CD4-positive, alpha-beta T cell treated with Interleukin-2 at 100 ng/mL for 4 hours (primary cell): ENCODE measurements around the gene RPUSD3.

Source experiments
- DNase-seq: peaks from one replicate; pipeline ENCODE4 v3.0.0-alpha.2; 2020; ENCODE audit warnings: low spot score

Gene RPUSD3

DNA sequence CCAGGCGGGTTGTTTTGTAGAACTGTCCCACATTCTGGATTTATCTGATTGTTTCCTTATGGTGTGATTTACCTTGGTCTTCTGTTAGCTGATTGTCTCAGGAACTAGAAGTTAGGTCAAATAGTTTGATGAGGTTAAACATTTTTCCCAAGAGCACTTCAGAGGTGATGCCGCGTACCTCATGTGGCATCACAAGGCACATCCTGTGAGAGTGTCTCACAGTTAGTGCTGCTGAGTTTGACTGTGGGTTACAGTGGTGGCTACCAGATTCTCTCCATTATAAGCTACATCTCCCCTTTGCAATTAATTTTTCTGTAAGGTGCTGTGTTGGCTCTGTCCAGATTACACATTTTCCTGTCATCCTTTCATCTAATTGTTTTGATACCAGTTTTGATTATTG, 12.6 kb downstream of the RPUSD3 start:
- DNase-seq: no peak

DNA sequence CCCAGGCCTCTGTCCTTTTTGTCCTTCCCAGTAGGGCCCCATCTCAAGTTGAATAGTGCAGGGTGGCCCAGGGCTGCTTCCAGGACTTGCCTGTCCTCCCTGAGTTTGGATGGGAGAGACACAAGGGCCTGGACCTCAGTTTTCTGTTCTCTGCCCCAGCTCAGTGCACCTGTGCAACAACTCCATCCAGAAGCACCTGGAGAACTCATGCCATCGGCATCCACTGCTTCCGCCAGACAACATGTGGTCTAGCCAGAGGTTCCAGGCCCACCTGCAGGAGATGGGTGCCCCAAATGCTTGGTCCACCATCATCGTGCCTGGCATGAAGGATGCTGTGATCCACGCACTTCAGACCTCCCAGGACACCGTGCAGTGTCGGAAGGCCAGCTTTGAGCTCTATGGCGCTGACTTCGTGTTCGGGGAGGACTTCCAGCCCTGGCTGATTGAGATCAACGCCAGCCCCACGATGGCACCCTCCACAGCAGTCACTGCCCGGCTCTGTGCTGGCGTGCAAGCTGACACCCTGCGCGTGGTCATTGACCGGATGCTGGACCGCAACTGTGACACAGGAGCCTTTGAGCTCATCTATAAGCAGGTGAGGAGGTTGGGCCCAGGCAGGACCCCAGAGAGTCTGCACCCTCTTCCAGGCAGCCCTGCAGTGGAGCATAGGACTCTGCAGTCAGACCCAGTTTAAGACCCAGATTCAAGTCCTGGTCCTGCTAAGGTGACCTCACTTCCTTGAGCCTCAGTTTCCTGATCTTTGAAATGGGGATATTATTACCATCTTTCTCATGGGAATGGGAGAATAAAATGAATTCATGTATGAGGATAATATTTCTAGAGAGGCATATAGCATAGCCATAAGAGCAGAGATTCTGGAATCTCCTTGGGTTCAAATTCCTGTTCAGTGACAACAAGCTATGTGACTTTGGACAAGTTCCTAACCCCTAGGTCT, 14.7 kb downstream of the RPUSD3 start:
- no peak for DNase-seq

DNA sequence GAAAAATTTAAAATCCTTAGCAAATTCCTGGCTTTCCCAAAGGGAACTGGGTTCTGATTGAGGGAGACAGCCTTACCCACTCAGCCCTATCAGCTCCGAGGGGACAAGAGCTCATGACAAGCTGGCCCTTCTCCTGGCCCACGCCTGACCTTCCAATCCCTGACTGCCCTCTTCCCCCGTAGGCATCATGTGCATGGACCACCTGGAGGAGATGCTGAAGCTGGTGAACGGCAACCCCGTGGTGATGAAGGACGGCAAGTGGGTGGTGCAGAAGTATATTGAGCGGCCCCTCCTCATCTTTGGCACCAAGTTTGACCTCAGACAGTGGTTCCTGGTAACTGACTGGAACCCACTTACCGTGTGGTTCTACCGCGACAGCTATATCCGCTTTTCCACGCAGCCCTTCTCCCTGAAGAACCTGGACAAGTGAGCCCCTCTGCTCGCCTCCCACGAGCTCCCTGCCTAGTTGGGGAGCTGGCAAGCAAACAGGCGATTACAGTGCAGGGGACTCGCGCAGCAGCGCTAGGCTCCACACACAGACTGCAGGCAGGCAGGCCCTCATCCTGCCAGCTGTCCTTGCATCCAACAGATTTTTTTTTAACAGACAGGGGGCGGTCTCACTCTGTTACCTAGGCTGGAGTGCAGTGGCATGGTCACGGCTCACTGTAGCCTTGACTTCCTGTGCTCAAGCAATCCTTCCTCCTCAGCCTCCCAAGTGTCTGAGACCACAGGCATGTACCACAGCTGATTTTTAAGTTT, 16.8 kb downstream of the RPUSD3 start:
- DNase-seq: no peak

DNA sequence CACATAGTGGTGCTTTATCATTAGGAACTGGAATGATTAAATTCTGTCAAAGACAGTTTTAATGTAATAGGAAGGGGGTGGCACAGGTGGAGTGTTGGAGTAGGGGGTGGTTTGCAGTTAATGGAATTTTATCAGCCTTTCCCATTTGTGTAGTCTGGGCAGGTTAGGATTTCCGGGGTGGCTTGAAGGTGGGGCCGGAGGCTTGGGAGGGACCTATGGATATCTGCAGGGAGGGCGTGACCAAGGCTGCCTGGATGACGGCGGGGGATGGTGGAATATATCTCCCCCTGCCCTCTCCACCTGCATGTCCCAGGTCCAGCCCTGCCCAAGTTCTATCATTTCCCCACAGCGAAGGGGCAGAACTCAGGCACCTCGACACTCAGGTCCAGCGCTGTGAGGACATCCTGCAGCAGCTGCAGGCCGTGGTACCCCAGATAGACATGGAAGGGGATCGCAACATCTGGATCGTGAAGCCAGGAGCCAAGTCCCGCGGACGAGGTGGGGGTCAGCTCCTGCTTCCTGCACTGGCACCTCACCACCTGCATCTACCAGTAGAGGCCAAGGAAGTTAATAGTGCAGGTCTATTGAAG, 18.3 kb downstream of the RPUSD3 start:
- DNase-seq: no peak

DNA sequence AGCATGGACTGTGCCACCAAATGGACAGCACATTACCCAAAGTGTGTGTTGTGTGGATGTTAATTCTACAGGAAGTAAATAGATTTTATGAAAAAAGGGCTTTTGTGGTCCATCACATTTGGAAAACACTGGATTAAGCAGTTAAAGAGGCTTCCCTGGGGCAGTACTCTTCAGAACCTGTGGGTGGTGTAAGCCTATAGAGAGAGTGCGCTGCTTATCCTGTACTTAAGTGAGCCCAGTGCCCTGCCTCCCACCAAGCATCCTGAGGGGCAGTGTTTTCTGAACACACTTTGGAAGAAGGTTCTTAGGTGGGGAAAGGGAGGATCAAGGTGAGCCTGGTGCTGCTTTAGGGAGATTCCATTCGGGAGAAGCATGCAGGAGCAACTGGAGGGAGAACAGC, 22.9 kb downstream of the RPUSD3 start:
- no peak for DNase-seq

DNA sequence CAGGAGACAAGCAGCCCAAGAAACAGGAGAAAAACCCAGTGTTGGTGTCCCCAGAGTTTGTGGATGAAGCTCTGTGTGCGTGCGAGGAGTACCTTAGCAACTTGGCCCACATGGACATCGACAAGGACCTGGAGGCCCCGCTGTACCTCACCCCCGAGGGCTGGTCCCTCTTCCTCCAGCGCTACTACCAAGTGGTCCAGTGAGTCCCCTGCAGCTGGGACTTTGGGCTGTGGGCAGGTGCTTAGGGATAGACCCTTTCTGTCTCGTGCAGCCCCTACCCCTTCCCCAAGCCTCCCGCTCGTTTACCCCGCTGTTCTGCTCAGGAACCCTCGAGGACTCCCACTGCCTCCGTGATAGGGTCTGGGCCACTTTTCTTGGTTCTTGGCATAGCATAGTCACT, 23.3 kb downstream of the RPUSD3 start:
- no peak for DNase-seq

DNA sequence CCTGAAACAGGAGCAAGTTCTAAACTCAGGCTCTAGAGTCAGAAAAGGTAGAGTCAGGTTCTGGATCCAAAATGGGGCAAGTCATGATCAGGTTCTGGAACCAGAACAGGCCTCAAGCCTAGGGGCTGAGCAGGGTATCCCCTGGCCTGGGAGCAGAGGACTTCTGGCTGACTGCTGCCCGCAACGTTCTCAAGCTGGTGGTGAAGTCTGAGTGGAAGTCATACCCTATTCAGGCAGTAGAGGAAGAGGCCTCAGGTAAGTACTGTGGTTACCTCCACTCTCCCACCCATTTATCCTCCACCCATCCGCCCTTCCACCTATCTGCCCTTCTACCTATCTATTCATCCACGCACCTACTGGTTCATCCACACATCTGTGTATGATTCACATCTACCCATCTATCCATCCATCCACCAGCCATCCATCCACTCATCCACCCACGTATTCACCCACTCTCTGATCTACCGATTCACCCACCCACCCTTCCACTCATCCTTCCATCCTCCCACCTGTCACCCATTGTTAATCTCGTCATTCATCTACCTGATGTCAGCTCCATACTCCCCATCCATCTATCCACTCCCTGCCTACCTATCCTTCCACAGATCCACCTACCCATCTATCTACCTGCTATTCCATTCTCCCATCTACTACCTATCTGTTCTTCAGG, 25.0 kb downstream of the RPUSD3 start:
- DNase-seq: no peak

DNA sequence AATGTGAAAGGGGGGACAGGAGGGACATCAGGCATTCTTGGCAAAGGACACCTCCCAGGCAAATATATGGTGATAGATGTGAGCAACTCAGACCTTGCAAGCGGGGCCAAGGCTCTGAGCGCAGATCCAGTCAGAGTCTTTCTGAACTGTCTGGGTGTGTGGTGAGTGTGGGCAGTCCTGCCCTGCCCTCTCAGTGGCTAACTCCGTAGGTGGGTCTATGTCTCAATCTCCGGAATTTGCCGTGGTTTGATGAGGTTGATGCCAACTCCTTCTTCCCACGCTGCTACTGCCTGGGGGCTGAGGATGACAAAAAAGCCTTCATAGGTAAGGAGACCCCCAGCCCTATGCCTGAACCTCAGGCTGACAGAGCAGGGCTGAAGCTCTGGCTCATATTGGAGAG, 26.4 kb downstream of the RPUSD3 start:
- DNase-seq: no peak

DNA sequence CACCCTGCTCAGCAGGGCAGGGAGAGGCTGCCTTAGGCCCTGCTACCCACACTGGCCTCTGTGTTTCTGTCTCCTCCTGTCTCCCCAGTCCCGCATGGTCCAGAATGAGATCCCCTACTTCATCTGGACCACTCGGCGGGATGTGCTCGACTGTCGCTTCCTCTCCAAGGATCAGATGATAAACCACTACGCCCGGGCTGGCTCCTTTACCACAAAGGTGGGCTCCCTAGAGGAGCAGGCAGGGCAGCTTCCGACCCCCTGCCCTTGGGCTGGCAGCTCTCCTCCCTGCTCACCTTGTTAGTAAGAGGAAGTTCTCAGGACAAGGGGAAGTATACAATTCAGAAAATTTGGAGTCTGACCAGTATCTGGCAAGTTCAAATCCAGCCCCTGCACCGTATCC, 27.8 kb downstream of the RPUSD3 start:
- DNase-seq: no peak

DNA sequence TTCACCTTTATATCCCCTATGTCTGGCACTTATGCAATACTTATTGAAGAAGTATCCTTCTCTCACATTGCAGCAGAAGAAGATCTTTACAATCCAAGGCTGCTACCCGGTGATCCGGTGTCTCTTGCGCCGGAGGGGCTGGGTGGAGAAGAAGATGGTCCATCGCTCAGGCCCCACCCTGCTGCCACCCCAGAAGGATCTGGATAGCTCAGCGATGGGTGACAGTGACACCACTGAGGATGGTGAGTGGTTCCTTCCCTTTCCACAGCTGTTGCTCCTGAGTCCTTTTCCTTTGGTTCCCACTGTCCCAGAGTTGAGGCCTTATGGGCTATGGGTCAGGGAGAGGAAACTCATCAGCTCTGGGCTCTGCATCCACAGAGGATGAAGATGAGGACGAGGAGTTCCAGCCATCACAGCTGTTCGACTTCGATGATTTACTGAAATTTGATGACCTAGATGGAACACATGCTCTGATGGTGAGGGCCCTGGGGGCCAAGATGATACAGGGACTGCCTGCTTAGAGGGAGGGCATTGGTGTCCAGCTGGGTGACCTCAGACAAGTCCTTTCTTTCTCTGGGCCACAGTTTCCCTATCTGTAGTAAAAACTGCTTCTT, 30.8 kb downstream of the RPUSD3 start:
- no peak for DNase-seq

DNA sequence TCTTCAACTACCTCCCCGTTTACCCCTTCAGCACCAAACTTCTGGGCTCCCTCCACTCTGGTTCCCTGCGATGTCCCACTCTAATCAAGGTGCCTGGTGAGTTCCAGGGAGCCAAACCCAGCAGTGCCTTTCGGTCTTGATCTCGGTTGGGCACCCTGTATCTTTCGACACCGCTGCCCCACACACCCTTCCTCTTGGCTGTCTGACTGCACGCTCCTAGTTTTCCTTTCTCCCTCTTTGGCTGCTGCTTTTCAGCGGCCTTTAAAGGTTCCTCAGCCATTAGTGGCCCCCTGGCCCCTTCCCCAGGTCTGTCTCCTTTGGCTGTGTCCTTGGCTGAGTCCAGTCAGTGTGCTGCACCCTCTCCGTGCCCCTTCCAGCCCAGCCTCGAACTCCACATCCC, 33.0 kb downstream of the RPUSD3 start:
- DNase-seq: no peak

DNA sequence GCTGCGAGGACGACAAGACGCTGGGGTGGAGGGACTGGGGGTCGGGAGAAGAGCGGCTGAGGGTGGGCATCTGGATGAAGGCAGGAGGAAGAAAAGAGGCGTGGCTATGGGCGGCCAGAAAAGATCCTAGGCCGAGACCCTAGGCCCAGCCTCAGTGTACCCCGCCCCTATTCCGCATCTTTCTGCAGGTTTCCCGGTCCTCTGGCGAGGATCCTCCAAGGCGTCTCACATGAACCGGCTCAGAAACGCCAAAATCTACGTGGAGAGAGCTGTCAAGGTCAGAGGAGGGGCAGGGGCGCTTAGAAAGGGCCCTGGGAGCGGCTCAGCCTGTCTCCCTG, 33.4 kb downstream of the RPUSD3 start:
- no peak for DNase-seq

DNA sequence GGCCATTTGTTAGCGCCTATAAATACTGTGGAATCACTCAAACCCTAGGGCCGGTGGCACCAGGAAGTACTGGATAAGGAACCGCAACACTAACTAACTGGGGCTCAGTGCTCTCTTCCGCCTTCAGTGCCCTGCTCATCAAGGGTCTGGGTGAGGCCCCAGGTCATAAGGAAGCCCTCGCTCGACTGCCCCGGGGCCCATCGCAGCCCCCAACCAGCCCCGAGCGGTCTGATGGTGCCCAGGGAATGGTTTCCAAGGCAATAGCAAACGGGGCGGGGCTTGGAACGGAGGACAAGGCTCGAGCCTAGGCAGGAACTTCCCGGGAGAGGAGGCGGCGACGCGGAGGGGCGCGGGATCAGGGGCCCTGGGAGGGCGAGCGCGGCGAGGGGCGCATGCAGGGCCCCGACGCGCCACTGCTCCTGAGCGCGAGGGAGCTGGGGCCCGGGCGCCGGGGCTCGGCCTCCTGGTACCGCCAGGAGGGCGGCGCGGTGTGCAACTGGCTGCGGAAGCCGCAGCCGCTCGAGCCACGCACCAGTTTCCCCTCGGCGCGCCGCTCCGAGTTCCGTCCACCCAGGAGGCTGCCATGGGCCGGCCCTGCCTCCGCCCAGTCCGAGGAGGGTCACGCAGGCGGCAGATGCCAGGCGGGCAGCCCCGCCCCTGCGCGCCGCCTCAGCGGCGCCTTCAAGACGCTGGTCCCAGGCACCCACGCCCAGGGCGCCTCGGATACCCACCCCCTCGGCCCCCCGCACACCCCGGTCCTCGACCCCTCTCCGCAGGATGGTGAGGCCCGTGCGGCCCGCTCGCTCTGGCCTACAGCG, 34.0 kb downstream of the RPUSD3 start, which contains the start of gene TTLL3:
TTLL3 (plus strand) TSS at position 648 of the 818 bp plus-strand sequence. CDS start 400 bp downstream, outside the sequence.
- DNase-seq: peak; percentile 39

DNA sequence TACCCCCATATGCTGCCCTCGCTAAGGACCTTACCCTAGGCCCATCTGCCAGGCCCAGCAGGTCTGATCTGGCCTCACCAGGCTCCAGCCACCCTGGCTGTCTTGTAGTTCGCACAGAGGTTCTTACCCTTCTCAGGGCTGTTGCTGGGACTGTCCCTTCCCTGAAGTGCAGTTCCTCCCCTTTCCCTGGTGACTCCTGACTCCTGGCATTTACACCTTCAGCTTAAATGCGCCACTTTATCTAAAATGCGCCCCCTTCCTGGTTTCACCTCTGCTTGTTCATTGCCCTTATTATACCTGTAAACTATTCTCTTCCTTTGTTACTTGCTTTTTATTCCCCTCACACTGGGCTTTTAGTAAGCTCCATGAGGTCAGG, 34.6 kb downstream of the RPUSD3 start:
- no peak for DNase-seq

DNA sequence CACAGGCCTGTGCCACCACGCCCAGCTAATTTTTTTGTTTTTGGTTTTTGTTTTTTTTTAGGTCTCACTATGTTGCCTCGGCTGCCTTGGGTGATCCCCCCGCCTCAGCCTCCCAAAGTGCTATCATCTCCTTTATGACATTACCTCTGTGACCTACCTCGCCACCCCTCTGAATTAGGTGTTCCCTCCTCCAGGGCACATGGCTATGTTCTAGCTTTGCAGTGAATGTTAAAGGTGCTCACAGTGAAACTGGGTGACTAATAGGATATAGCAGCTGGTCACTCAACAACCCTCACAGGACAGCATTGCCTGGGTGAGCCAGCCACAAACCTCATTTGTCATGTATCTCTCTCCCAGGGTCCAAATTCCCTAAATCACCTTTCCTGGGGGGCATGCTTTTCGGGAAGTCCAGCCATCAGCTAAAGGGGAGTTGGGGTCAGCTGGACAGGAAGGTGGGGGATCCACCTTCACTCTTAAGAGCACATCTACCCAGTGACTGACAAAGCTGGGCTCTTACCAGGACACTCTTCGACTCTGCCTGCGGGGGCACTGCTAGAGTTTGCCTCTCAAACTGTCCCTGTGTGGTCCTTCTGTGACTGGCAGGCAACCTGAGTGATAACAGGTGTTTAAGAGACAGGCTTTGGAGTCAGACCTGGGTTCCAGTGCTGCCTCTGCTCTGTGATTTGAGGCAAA, 35.3 kb downstream of the RPUSD3 start:
- peak; percentile 62 for DNase-seq

DNA sequence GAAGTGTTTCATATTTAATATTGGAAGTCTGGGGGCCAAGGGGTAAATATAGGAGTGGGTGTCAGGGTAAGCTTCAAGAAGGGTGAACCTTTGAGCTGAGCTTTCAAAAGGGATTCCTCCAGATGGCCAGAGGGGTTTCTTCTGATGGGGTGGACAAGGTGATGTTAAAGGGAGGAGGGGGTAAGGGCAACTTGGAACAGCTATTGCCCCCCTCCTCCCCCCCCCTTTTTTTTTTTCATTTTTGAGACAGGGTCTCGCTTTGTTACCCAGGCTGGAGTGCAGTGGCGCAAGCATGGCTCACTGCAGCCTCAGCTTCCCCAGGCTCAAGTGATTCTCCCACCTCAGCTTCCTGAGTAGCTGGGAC, 35.8 kb downstream of the RPUSD3 start:
- no peak for DNase-seq

DNA sequence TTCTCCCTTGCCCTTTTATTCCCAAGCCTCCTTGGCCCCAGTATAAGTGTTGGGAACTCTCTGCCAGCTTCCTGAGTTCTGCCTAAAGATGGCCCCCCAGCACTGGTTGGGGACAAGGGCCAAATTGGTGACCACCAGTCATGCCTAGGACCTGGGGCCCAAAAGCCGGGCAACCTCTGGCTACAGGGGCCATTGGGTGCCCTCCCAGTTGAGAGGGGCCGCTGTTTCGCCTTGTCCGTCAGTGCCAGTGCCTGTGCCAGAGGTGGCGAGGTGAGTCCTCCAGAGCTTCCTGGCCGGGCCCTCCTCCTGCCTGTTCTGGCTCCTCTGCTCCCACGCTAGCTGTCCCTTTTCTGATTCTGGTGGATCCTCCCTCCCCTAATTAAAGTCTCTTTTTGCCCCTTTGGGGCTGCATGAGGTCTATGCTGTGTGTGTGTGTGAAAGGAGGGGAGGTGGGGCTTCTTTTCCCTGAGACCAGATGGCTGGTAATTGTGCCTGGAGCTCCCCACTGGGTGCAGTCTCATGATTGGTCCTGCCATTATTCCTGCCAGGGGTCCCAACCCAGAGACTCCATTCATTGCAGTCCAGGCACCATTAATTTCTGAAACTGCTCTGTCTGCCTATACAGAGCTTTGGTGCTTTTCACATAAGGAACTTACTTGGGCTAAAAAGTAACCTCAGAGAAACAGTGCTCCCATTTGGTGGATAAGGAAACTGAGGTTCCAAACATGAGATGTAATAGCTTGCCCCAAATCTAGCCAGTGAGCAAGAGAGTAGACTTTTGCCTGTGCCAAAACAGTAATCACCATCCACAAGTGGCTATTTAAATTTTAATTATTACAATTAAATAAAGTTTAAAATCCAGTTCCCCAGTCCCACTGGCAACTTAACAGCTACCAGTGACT, 36.9 kb downstream of the RPUSD3 start:
- DNase-seq: no peak

DNA sequence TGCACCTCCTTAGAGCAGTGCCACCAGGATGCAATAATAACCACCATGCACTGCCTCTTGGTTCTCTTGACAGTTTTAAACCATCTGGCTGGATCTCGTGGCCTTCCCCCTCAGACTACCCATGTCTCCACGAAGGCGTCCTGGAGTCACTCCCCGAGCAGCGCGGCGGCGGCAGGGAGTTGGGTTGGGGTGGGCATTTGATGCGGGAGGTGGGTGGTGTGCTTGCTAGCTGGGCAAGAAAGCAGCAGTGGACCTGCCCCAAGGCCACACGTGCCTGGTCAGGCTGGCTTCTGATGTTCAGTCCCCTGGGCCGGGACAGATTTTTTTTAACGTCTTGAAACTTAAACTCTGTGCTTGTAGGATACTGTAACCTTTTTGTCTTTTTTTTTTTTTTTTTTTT, 37.7 kb downstream of the RPUSD3 start:
- no peak for DNase-seq

DNA sequence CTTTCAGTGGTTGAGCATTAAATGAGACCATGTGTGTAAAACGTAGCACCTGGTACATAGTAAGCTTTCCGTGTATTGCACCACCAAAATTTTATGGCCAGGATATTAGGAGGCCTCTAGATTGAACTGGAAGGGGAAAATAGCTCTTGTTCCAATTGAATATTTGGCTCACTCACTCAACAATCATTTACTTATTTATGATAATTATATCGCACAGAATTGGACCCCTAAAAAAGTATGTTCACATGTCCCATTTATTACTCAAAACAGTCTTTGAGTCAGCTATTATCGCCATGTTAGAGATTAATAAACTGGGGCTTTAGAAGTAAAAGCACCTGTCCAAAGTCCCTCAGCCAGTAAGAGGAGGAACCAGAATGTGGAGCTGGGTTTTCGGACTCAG, 38.8 kb downstream of the RPUSD3 start:
- no peak for DNase-seq
